HG02870 (cell line): Measurements from ENCODE around the gene AGBL2.
"Not testable (repeated sequence)": the region's sequence is repeated elsewhere in the genome, so short reads cannot be mapped to it uniquely, and the experiment has no call there.

Source experiments
- ATAC-seq: cut with Tn5 transposase; IDR thresholded peaks from one replicate; pipeline ENCODE4 v1.9.1; 2021; ENCODE audit warnings: mild to moderate bottlenecking, moderate library complexity; ENCODE audit not compliant: unreplicated experiment

The AGBL2 gene

GRCh38 chr11:47691979-47692378 lies 23.2 kb downstream of the AGBL2 start:
- no peak for ATAC-seq

GRCh38 chr11:47689480-47689879 lies 25.7 kb downstream of the AGBL2 start:
- ATAC-seq, result no peak

DNA sequence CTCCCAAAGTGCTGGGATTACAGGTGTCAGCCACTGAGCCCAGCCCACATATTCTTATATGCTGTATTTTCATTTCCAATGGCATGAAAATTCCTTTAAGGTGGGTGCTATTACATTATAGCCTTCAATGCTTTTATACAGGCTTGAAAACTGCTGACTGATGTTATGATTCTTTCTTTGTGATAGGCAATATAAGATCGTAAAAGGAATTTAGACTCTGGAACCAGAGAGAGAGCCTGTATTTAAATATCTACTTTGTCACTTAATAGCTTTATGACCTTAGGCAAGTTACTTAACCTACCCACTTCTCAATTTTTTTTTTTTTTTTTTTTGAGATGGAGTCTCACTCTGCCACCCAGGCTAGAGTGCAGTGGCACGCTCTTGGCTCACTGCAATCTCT lies 26.2 kb downstream of the AGBL2 start:
- no peak for ATAC-seq

- ATAC-seq, result no peak
Measured at GRCh38 chr11:47688111-47688510, 27.1 kb downstream of the AGBL2 start.

GRCh38 chr11:47686704-47687103 lies 28.5 kb downstream of the AGBL2 start:
- ATAC-seq, result not testable (repeated sequence)

GRCh38 chr11:47686151-47686550 lies 29.0 kb downstream of the AGBL2 start:
- no peak for ATAC-seq

- no peak for ATAC-seq
Measured at GRCh38 chr11:47675851-47676250, 39.3 kb downstream of the AGBL2 start.

- no peak for ATAC-seq
Measured at GRCh38 chr11:47672283-47672730, 42.9 kb downstream of the AGBL2 start.

DNA sequence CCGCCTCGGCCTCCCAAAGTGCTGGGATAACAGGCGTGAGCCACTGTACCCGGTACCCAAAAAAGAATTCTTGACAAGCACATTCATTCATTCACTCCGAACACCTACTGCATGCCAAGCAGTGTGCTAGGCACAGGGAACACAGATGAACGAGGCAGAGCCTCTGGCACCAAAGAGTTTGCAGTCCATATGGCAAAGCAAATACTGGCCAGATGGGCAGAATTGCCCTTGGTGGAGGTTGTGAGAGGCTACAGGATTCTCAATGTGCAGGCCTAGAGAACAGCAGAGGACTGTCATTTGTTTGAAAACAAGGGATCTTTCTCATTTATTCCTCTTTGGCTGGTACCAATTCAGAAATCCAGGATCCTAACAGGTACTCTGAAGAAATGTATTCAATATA lies 45.3 kb downstream of the AGBL2 start:
- ATAC-seq, result no peak

- no peak for ATAC-seq
Measured at GRCh38 chr11:47668665-47669064, 46.5 kb downstream of the AGBL2 start.

DNA sequence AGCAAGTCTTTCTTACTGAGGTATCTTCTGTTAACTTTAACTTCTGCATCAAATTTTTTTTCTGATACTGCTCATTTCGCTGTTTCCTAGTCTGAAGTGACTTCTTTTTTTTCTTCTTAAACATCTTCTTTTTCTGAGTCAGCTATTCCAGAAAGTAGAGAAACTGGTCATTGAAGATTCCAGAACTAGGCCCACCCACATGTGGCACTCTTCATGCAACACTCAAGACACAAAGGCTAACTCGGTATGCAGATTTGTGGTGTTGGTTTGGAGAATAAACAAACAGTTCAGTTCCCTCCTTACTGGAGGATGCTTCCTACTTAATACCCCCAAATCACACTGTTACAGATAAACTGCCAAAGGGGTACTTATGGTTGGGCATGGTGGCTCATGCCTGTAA lies 47.6 kb downstream of the AGBL2 start:
- ATAC-seq, result no peak

GRCh38 chr11:47667135-47667534 lies 48.0 kb downstream of the AGBL2 start:
- no peak for ATAC-seq

DNA sequence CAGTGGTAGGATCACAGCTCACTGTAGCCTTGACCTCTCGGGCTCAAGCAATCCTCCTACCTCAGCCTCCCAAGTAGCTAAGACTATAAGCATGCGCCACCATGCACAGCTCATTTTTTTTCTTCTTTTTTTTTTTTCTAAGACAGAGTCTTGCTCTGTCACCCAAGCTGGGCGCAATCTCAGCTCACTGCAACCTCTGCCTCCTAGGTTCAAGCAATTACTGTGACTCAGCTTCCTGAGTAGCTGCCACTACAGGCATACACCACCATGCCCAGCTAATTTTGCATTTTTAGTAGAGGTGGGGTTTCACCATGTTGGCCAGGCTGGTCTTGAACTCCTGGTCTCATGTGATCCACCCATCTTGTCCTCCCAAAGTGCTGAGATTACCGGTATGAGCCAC lies 50.2 kb downstream of the AGBL2 start:
- ATAC-seq, result not testable (repeated sequence)

- no peak for ATAC-seq
Measured at GRCh38 chr11:47661245-47661644, 53.9 kb downstream of the AGBL2 start.

GRCh38 chr11:47659276-47659675 lies 55.9 kb downstream of the AGBL2 start:
- ATAC-seq, result no peak

DNA sequence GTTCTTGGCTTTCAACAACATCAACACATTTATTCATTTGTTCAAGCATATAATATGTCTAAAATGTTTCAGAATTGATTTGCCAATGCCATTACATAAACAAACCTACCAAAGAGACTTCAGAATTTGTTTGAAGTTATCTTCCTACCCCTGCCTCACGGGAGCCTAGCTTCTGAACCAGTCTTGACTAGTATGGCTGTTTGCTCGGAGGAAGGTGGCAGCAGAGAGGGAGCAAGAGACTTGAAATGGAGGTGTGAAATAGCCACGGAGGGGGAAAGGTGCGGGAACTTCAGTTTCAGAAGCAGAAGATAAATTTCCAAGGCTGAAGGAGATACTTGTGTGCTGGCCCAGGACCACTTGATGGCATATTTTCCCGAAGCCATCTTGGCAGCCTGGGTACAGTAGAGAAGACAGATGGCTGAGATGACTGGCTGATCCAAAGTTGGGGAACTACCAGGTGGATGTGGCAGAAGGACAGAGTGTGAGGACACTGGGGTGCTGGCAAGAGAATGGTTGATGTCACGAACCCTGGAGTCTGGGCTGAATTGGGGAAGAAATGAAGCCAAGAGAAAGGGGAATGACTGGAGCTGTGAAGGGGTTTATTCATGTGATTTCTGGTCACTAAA lies 58.8 kb downstream of the AGBL2 start:
- ATAC-seq, result no peak

GRCh38 chr11:47651818-47652469 lies 63.2 kb downstream of the AGBL2 start:
- no peak for ATAC-seq

GRCh38 chr11:47649276-47649675 lies 65.9 kb downstream of the AGBL2 start:
- ATAC-seq, result no peak

- no peak for ATAC-seq
Measured at GRCh38 chr11:47646019-47646418, 69.2 kb downstream of the AGBL2 start.

DNA sequence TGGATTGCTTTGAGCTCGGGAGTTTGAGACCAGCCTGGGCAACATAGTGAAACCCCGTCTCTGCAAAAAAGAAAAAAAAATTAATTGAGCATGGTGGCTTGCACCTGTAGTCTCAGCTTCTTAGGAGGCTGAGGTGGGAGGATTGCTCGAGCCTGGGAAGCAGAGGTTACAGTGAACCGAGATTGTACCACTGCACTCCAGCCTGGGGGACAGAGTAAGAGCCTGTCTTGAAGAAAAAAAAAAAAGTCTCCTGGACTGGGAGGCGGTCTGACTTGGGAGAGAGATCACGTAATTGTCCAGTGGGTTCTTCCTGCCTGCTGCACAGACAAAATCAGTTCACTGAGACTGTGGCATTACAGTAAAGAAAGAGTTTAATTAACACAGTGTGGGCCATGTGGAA lies 69.7 kb downstream of the AGBL2 start:
- no peak for ATAC-seq

- peak; percentile 89 for ATAC-seq
Measured at GRCh38 chr11:47642099-47642855, 72.9 kb downstream of the AGBL2 start, which contains the start of gene MTCH2. Gene MTCH2 (minus strand): TSS chr11:47642559. CDS start chr11:47642465, 94 bp downstream.

GRCh38 chr11:47641600-47642098 lies 73.5 kb downstream of the AGBL2 start:
- no peak for ATAC-seq
